Measurements from ENCODE around the gene RFX3. TPM values are rescaled to one million over a fixed set of nuclear protein-coding genes. Genes with fewer than 3 reads are reported as not detected.
"Not testable (repeated sequence)": the region's sequence is repeated elsewhere in the genome, so short reads cannot be mapped to it uniquely, and the experiment has no call there.

The RFX3 gene
- total RNA-seq, 1 experiment from 2014 or later = 2.3 TPM

GRCh38 chr9:3359048-3359692 lies 166.6 kb downstream of the RFX3 start:
- DNase-seq (ENCODE audit: low read depth) = no peak

GRCh38 chr9:3348169-3348568 lies 177.6 kb downstream of the RFX3 start:
- DNase-seq (ENCODE audit: low read depth) = no peak

- no peak for DNase-seq (ENCODE audit: low read depth)
Measured at GRCh38 chr9:3346549-3346948, 179.3 kb downstream of the RFX3 start.

DNA sequence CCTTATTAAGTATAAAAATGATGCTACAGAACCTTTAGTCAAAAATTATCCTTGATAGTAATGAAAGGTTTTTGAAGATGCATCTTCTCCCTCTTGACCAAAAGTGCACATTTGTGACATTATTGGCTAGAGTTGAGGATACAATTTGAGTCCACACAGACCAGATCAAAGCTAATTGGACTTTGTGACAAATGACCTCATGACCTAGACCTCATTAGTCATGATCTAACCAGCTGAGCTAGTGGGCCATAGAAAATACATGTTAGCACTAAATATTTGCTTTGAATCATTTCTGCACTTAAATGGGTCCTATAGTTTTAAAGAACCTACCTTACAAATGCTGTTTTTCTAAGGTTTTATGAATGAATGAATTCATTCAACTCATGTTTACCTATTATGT lies 182.1 kb downstream of the RFX3 start:
- peak; percentile 9 for DNase-seq (ENCODE audit: low read depth)

- DNase-seq (ENCODE audit: low read depth) = no peak
Measured at GRCh38 chr9:3342159-3342777, 183.5 kb downstream of the RFX3 start.

DNA sequence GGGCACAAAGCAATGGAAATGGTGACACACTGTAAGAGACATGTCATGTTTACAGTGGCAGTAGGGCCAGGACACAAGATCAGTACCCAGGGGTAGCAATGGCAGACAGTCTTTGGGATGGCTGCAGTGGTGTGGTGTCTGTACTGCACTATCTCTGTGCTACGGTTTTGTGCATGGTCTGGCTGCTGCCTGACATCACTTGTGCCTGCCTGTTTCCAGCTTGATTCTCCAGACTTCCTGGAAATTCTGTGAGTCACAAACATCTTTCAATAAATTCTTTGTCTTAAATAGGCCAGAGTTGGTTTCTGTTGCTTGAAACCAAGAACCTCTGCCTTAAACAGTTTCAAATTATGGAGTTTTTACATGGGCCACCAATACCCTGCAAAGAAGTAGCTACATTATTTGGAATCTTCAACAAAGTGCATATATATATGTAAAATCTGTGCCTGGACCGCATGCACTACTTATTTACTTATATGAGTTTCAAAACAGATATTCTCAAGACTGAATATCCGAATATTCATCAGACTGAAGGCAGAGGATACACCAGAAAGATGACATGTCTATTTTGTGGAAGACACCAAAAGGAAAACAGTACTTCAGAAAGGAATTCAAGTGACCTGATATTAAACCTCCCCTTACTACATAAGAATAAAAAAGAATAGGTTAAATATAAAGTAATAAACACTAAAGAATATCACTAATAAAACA lies 188.1 kb downstream of the RFX3 start:
- DNase-seq (ENCODE audit: low read depth) = peak; percentile 53

DNA sequence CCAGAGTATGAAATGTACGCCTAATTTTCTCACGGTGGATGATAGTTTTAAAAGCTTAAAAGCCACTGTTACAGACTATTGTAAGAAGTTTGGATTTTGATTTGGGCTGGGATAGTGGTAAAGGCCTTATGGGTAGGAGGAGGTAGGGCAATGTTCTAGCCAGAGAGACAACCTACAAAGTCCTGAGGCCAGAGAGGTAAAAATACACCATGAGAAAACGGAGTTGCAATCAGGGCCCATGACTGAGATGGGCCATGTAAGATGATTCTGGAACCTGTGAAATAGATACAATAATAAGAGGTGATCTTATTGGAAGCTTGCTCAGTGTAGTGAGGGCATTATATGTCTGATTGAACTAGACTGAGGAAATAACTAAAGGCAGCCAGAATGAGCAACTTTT lies 188.8 kb downstream of the RFX3 start:
- no peak for DNase-seq (ENCODE audit: low read depth)

DNA sequence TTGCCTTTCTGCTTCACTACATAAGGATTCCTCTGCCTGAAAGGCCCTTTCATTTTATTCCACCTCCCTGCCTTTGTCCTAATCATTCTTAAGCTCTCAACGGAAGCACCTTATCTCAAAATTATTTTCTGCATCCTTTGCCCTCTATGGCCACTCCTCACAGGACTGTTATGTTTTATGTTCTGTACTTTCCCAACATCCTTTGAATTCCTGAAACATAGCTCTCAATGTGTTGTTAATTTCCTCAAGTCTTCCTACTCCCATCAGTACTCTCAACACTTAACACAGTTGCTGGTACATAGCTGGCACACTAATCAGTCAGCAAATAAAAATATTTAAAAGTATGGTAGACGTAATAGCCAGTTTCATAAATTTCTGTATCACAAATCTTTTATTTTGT lies 193.0 kb downstream of the RFX3 start:
- no peak for DNase-seq (ENCODE audit: low read depth)

DNA sequence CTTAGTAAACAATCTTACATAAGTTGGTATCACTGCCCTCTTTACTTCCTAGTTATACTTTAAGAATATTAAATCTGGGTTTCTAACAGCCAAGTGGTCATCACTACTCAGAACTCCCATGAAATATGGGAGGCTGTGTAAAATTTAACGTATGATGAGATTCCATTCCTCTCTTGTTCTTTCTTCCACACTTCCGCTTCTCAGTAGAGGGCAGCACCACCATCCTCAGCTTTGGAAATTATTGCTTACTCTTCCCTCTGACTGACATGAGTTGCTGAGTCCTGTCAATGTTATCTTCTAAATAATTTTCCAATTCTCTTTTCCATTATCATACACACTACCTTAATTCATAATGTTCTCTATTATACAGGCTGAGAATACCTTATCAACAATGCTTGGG lies 194.0 kb downstream of the RFX3 start:
- no peak for DNase-seq (ENCODE audit: low read depth)

GRCh38 chr9:3330792-3331420 lies 194.9 kb downstream of the RFX3 start:
- peak; percentile 40 for DNase-seq (ENCODE audit: low read depth)

DNA sequence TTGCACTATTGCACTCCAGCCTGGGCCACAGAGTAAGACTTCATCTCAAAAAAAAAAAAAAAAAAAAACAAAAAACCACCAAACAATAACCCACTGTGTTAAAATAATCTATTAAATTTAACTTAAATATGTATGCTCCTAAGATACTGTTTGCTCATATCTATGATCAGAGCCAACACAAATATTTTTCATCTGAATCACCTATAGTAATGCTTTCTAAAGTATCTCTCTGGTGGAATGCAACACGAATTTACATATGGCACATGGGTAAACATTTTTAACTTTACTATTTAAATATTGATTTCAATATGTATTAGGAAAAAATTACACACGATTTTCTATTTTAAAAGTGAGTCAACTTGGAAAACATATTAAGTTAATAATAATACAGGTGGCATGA lies 196.4 kb downstream of the RFX3 start:
- no peak for DNase-seq (ENCODE audit: low read depth)

DNA sequence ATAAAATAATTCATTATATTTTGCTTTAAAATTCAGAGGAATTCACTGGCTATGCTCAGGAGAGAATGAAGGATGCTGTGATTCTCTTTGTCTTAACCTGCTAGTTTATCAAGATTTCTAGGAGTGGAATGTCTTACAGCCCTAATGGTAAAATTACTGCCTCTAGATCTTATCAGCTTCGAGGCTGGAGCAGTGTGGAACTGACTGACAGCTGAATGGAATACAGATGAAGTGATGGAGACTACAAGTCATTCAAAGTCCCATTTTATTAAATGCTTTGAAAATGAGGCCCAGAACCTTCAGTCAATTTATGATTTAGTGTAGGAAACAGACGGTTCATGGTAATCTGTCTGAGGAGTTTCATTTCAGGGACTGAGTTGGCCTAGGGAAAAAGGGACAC lies 202.1 kb downstream of the RFX3 start:
- DNase-seq (ENCODE audit: low read depth) = no peak

DNA sequence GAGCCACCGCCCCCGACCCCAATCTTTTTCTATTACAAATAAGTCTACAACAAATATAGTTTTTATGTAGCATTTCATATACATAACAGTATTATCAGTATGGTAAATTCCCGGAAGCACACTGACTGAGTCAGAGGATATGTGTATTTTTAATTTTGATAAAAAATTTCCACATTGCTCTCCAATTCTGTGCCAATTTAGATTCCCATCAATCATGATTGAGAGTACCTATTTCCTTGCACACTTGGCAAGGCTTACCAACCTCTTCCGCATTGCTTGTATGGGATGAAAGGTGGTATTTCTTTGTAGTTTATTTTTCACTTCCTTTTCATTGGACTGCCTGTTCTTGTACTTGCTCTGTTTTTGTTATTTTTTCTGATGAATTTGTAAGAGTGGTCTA lies 204.6 kb downstream of the RFX3 start:
- DNase-seq (ENCODE audit: low read depth) = no peak

- not testable (repeated sequence) for DNase-seq (ENCODE audit: low read depth)
Measured at GRCh38 chr9:3312595-3312994, 213.2 kb downstream of the RFX3 start.

DNA sequence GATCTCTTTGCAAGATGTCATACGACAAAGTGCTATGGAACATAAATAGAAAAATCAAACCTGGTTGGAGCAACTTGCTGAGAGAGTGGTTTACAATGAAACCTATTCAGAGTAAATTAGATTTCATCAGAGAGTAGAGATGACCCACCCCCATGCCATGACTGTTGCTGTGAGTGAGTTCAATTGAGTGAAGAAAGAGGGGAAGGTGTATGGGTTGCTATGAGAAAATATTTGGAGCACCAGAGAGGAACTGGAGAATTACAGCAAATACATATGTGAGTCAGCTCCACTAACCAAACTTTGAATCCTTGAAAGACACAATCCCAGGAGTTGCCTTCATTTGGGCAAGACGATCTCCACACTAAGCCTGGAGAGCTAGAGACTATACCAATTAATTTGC lies 217.2 kb downstream of the RFX3 start:
- DNase-seq (ENCODE audit: low read depth) = no peak

- DNase-seq (ENCODE audit: low read depth) = not testable (repeated sequence)
Measured at GRCh38 chr9:3304388-3304787, 221.4 kb downstream of the RFX3 start.

GRCh38 chr9:3299872-3300271 lies 225.9 kb downstream of the RFX3 start:
- no peak for DNase-seq (ENCODE audit: low read depth)

- no peak for DNase-seq (ENCODE audit: low read depth)
Measured at GRCh38 chr9:3296536-3296935, 229.3 kb downstream of the RFX3 start.

- no peak for DNase-seq (ENCODE audit: low read depth)
Measured at GRCh38 chr9:3292311-3292710, 233.5 kb downstream of the RFX3 start.

DNA sequence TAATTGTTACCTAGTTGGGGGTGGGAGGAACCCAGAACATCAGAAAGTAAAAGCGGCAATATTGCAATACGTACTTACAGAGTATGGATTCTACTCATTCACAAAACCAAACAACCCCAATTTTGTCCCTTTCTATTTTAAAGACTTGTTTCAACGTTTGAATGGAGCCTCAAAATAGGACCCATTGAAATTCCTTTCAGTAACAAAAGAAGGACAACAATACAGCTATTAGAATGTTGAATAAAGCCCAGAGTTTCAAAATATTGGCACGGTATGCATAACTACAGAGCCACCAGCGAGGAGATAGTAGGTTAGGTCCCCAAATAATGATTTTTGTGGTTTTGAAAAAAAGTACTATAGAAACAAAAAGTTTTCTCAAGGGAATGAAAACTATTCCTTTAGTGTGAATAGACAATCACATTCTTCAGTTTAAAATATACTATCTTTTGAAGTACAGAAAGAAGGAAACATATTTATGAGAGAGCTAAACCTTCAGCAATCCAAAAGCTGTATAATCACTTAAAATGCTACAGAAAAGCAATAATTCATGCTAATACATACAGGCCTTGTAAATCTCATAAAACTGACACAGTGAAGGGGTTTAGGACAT lies 235.5 kb downstream of the RFX3 start:
- no peak for DNase-seq (ENCODE audit: low read depth)

- DNase-seq (ENCODE audit: low read depth) = no peak
Measured at GRCh38 chr9:3288686-3289085, 237.1 kb downstream of the RFX3 start.
